Measurements from ENCODE around the gene ASF1B.

The ASF1B gene

GRCh38 chr19:14081797-14082674 lies 54.4 kb downstream of the ASF1B start:
- DNase-seq = peak; percentile 36

- peak; percentile 99 for DNase-seq
Observed at GRCh38 chr19:14080887-14081796, 55.2 kb downstream of the ASF1B start.

DNA sequence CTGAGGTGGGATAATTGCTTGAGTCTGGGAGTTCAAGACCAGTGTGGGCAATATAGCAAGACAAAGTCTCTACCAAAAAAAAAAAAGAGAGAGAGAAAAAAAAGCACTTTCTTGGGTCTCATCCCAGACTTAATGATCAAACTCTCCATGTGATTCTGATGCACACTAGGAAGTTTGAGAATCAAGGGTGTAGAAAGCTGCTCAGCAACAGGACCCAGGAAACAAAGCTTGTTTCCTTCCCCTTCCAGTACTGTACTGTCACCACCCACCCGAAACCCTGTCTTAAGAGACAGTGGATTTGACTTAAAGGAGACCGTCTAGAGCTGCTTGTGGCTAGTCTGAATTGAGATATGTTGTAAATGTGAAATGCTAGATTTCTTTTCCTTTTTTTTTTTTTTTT lies 58.0 kb downstream of the ASF1B start:
- no peak for DNase-seq

DNA sequence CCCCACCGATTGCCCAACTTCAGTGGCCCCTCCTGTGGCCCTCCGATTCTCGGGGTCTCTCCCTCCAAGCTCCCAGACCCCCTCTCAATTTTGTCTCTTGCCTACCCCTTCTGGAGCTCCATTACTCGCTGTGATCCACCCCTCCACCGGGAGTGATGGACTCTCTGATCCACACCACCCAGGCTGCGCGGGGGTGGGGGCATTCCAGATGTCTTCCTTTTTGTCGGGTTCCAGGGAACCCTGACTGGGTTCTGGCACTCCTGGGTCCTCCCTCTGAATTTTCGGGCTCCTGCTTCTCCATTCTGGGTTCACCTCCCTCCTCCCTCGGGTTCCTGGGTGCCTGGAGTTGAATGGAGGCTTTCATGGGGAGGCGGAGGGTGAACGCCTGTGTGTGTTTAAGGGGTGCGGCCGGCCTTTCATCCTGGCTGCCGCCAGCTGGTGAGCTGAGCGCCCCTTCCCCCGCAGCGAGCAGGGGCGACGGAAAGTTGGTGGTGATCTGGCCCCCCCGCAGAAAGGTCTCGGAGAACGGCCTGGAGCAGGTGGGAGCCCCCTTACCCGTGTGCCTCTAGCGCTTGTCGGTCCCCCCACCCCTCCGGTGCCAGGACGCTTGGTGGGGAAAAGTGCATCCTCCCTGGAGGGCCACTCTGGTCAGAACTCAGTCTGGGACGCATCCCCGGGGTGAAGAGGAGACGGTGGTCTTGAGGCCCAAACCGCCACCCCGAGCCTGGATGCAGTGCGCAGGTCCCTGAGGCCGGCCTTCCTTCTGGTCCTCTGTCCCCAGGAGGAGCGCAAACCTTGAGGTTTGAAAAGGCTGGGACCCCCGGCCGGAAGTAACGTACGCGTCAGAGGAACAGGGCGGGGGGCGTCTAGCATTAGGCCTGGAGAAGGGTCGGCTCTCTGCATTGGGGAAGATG lies 62.2 kb downstream of the ASF1B start:
- no peak for DNase-seq

DNA sequence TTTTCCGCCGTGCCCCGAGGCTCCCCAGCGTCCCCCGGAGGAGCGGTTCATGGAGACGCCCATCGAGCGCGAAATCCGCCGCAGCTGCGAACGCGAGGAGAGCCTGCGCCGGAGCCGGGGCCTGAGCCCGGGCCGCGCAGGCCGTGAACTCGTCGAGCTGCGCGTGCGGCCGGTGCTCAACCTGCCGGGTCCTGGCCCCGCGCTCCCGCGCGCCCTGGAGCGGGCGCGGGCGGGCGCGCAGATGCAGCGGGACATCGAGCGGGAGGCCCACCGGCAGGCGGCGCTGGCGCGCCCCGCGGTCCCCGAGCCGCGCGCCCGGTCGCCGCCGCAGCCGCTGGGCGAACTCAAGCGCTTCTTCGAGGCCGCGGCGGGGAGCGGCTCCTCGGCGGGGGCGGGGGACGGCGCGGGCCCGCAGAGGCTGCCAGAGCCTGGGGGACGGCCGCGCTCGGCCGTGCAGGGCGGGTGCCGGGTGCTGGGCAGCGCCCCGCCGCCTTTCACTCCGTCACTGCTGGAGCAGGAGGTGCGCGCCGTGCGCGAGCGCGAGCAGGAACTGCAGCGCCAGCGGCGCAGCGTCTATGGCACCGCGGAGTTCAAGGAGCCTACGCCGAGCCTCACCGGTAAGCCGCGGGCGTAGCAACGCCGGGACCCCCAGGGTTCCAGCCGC lies 63.0 kb downstream of the ASF1B start:
- DNase-seq = peak; percentile 79

DNA sequence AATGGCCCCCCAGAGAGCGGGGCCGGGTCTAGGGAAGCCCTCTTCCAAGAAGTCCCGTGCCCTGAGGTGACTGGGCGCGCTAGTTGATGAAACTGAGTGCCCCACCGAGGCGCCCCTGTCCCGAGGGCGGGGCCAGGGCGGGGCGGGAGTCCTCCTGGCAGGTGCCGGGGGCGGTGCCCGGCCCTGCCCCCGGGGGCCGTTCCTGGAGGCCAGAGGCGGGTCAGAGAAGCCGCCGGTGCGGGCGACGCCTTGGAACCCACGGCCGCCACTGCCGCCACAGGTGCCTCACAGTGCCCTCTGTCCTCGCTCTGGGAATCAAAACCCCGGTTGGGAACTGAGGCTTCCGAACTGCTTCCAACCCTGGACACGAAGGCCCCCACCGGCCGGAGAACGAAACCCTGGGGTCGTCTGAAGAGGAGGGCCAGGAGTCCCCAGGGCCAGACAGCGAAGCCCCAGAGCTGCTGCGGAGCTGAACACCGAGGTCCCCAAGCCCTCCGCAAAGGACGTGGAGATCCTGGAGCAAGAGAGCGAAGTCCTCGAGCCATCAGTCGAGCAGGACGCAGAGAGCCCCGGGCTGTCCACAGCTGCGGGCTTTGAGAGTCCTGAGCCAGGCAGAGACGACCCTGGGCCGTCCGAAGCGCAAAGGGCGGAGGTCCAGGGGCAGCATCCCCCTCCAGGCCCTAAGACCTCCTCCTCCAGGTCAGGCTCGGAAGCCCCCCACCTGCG lies 63.7 kb downstream of the ASF1B start, which contains the start of gene MISP3:
Gene MISP3 (plus strand): TSS at position 252 of the 726 bp plus-strand sequence. CDS start 524 bp downstream, outside the sequence.
- DNase-seq = no peak

DNA sequence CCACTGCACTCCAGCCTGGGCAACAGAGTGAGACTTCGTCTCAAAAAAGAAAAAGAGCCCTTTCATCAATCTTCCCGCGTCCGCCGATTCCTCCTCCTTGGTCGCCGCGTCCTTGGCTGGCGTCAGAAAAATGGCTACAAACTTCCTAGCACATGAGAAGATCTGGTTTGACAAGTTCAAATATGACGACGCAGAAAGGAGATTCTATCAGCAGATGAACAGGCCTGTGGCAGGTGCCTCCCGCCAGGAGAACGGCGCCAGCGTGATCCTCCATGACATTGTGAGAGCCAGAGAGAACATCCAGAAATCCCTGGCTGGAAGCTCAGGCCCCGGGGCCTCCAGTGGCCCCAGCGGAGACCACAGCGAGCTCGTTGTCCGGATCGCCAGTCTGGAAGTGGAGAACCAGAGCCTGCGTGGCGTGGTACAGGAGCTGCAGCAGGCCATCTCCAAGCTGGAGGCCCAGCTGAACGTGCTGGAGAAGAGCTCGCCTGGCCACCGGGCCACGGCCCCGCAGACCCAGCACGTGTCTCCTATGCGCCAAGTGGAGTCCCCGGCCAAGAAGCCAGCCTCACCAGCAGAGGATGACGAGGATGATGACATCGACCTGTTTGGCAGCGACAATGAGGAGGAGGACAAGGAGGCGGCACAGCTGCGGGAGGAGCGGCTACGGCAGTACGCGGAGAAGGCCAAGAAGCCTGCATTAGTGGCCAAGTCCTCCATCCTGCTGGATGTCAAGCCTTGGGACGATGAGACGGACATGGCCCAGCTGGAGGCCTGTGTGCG lies 65.9 kb downstream of the ASF1B start:
- DNase-seq = no peak

All from central memory CD4-positive, alpha-beta T cell (primary cell).